HG03460 (cell line): Measurements from ENCODE around the gene TTLL11.
"Not testable (repeated sequence)": the region's sequence is repeated elsewhere in the genome, so short reads cannot be mapped to it uniquely, and the experiment has no call there.

Source experiments
- ATAC-seq: cut with Tn5 transposase; IDR thresholded peaks from one replicate; pipeline ENCODE4 v1.9.1; 2021; ENCODE audit not compliant: unreplicated experiment

The TTLL11 gene

DNA sequence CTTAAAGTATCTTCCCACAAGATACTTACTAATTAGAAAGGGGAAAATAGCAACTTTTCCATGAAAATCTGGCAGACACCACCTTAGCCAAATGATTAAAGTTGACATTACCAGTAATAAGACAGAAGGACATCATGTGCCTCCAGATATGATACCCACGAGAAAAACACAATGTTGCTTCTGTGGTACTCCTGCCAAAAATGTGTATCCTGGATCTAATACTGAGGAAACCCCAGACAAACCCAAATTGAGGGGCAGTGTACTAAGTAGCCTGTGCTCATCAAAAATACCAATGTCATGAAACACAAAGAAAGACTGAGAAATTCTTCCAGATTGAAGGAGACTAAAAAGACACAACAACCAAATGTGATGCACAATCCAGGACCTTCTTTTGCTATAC is 85.3 kb downstream of the TTLL11 start:
- no peak for ATAC-seq

DNA sequence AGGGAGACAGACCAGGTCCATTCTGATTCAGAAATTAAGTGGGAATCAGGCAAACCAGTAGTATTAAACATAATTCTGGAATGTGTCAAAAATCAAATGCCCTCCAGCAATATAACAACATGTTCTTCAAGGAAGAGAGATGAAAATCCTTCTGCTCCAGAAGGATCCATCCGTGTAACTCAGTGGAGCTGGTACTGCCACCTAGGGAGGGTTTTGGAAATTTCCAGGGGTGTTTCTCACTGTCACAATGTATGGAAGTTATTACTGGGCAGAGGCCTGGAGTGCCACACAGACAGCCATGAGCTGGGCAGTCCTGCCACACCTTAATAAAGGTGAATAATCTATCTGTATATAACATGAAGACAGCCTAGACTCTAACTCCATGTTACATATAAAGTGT is 87.5 kb downstream of the TTLL11 start:
- no peak for ATAC-seq

DNA sequence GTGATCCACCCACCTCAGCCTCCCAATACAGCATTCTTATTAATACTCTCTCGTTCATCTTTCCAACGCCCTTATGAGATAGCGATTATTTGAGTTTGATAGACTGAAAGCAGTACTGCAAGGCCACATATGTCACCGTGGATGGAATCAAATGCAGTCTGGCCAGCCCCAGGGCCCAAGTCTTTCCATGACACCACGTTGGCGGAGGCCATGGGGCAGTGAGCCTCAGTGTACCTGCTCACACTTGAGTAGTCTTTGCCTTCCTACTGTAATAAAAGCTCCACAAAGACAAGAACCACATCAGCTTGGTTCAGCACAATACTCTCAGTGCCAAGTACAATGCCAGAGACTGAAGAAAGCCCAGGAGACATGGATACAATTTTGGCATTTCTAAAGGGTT is 88.5 kb downstream of the TTLL11 start:
- no peak for ATAC-seq

- no peak for ATAC-seq
Observed at GRCh38 chr9:122001491-122002201, 91.5 kb downstream of the TTLL11 start.

GRCh38 chr9:122000526-122000925 is 92.6 kb downstream of the TTLL11 start:
- not testable (repeated sequence) for ATAC-seq

- no peak for ATAC-seq
Observed at GRCh38 chr9:121999556-121999955, 93.6 kb downstream of the TTLL11 start.

GRCh38 chr9:121998513-121999049 is 94.5 kb downstream of the TTLL11 start:
- no peak for ATAC-seq

DNA sequence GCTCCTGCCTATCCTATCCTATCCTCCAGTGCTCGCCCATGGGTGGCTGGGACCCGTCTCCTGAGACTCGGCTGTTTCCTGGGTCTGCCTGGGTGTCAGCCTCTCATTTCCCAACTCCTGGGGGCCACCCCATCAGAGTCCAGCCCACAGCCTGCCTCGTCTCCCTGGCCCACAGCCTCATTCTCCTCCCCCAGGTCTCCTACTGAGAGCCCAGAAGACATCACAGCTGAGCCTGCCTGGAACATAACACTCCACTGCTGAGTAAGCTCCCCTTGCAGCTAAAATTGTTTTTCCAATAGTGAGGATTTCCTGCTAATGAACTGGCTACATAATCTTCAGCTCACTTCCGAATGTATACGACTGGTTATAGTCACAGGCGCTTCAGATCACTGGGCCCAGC is 95.3 kb downstream of the TTLL11 start:
- no peak for ATAC-seq

DNA sequence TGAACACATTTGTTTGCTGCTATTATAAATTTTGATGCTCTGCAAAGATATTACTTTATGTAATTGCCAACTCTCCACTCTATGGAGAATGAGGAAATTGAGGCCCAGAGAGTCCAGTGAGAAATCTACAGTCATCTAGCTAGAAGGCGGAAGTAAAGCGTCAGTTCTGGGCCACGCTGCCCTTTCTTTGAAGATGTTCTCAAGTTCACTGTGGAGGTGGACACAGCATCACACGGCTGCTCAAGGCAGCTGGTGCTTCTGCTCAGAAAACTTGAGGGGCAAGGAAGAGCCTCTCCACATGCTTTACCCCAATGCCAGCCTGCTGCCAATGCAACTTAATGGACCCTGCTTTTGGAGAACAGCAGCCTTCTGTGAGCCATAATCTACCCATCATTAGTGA is 96.3 kb downstream of the TTLL11 start:
- no peak for ATAC-seq

- ATAC-seq, result no peak
Observed at GRCh38 chr9:121995997-121996396, 97.1 kb downstream of the TTLL11 start.

GRCh38 chr9:121992571-121993212 is 100.4 kb downstream of the TTLL11 start:
- peak; percentile 54 for ATAC-seq

GRCh38 chr9:121991307-121991661 is 101.8 kb downstream of the TTLL11 start:
- no peak for ATAC-seq

DNA sequence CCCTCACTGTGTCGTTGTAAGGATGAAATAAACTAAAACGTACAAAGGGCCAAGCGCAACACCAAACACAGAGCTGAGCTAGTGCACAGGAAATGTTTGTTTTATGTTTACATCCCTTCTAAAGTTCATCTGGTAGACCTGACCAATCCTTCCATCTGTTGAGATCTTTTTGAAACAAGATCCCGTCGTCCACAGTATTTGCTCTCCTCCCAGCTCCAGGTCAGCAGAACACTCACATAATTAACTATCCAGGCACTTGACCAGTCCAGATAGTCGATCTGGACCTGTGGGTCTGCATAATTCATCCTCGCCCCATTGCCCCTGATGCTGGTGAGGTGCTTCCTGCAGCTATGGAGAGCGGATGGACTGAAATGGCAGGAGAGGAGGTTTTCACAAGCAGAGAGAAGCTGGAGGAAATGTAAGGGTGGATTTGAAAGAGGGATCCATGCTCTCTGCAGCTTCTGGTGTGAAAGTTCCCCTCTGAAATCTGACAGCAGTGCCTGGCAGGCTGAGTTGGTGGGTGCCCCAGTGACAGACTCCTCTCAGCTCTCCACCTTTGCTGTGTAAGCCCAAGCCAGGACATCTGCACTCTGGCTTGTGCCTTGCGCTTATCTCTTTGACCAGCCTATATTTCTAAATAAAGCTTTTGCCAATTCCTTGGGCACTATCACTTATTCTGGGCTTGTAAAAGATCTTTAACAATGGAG is 102.4 kb downstream of the TTLL11 start:
- ATAC-seq, result no peak

GRCh38 chr9:121989010-121989409 is 104.1 kb downstream of the TTLL11 start:
- ATAC-seq, result no peak

- no peak for ATAC-seq
Observed at GRCh38 chr9:121987314-121987713, 105.8 kb downstream of the TTLL11 start.

GRCh38 chr9:121985792-121986494 is 107.2 kb downstream of the TTLL11 start:
- ATAC-seq, result no peak

GRCh38 chr9:121984726-121985402 is 108.2 kb downstream of the TTLL11 start:
- no peak for ATAC-seq

DNA sequence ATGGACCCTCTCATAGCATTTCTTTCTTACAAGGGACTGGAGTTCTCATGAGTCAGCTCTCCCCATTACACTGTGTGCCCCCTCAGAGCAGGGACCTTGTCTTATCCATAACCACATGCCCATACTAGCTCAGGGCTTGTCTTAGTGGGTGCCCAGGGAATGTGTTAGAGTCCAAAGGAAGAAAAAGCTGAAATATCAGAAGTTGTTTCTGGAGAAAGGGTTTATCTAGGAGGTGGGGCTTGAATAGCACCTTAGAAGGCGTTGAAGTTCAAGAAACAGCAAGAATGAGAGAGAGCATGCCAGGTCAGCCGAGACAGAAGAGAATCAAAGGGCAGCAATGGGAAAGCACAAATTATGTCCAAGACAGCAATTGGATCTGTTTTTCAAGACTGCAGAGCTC is 109.4 kb downstream of the TTLL11 start:
- no peak for ATAC-seq

GRCh38 chr9:121981118-121981883 is 111.8 kb downstream of the TTLL11 start:
- no peak for ATAC-seq

GRCh38 chr9:121980665-121981064 is 112.4 kb downstream of the TTLL11 start:
- not testable (repeated sequence) for ATAC-seq
